NCI-H82 (cell line): ENCODE results near the gene SCN1B.

ENCODE experiments used
- DNase-seq: peaks from one replicate; lab custom pipeline; 2025; lab: John Stamatoyannopoulos, UW

SCN1B gene

DNA sequence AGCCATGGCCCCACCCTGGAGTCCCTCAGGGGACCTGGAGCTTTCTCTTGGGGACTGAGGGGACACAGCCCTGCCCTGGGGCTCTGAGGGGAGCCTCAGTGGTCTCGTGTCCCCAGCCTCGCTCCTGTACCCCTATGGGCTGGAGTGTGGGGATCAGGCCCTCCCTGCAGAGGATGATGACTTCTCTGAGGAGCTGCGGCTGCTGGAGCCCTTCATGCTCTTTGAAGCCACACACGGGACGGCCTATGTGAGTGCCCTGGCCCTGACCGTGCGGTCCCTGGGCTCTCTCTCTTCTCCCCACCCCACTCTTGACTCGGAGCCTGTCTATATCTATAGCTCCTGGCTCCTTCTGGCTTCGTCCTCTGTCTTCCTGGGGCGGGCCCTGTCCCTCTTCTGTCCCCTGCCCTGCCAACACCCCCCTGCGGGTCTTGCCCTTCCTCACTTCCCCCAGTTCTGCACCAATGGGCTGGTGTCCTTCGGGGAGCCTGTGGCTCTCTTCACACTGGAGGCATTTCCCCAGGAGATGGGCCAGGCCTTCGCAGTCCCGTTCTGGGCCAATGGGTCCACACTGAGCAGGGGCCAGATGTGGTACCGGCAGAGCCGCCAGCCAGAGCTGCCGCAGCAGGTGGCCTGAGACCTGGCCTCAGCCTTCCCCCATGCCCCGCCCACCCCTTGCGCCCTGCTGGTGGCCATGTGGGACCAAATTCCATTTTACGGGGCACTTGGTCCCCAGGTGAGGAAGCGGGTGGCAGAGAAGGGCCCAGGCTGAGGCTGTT lies 44.3 kb downstream of the SCN1B start:
- DNase-seq = no peak

DNA sequence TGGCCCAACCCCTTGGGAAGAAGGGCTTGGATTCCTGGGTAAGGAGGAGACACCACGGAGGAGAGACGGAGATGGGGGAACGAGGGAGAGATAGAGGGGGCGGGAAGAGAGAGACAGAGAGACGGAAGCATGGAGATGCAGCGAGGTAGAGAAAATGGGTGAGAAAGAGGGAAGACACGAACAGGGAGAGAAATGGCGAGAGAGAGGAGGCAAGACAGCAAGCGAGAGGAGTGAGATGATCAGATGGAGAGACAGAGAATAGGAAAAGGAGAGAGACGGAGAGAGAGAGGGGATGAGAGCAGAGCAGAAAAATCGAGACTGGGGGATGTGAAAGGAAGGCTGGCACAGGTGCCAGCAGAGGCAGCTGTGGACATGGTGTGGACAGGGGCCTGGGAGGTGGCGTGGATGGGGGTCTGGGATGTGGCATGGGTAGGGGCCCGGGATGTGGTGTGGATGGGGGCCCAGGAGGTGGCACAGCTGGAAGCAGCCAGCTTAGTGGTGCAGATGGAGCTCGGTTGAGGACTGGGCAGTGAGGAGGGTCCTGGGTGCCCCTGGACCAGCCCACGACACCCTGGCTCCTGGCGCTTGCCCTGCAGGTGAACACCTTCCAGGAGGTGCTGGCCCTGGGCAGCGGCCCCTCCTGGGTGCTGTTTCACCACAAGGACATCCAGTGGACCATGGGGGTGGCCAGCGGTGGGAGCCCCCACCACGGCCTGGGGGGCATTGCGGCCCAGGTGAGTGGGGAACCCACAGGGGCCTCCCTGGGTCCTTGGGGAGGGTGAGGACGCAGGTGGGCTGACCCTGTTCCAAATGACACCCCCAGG lies 45.1 kb downstream of the SCN1B start:
- no peak for DNase-seq

DNA sequence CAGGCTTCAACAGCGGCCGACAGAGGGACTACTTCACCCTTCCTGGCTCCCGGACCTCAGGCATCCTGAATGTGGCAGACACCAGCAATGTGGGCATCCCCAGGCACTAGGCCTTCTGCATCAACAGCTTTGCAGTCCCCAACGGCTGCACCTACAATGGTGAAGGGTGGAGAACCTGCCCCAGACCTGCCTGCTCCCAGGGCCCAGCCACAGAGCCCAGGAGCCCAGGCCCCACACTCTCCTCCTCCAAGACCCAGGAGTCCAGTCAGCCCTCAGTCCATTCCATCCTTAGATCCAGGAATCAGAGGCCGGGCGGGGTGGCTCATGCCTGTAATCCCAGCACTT lies 45.7 kb downstream of the SCN1B start:
- no peak for DNase-seq

DNA sequence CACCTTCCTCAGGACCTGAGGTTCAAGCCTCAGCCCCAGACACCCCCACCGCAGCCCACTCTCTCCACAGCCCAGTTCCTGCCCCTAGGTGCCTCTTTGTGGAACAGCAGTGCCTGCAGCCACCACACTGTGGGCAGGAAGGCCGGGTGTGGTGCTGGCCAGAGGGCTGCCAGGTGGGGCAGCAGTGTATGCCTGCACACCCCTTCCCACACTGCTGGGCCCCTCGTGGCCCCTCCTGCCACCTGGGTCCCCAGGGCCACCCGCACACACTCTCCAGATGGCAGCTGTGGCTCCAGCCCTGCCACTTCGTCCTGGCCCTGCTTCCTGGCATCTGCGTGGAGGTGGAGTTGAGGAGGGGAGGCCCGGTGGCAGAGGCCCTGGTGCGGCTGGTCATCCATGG lies 46.4 kb downstream of the SCN1B start:
- no peak for DNase-seq

DNA sequence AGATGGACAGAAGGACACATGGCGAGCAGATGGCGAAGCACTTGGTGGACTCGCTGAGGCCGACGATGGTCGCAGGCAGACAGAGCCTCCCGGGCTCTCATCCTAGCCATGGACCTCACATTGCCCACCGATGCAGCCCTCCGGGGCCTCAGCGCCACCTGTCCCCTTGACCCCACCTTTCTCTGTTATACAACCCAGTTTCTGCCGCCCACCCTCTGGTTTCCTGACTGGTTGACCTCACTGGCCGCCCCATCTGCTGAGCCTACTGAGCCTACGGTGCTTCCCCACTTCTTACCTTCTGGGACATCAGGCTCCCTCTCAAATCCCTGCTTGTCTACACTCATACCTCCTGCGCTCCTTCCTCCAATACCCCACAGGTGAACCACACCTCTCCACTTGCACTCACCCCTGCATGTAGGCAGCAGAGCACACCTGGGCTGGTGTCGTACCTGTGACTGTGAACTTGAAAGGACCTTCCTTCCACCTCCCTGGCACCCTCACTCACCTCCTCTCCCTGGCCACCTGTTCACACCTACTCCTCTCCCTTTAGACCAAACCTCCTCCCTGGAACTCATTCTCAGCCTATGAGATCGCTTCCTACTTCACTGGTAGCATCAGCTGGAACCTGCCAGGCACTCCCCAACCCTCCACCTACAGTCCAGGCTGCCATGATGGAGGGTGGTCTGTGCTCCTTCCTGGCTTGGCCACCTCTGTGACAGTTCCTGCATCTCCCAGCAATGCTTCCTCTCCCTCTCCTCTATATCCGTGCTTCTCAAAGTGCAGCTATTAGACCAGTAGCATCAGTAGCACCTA lies 47.3 kb downstream of the SCN1B start:
- no peak for DNase-seq

DNA sequence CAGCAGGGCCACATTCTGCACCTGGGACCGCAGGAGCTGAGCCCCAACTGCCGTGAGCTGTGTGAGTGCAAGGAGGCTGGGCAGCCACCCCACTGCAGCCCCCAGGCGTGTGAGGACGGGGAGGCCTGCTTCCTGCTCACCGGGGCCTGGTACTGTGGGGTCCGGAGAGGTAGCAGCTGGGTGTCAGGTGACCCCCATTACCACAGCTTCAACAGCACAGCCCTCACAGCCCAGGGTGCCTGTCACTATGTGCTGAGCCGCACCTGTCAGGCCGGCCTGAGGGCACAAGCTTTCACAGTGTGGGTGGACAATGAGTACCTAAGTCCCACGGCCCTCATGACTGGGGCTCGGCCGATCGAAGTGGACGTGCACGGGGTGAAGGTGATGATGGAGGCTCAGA lies 49.6 kb downstream of the SCN1B start:
- DNase-seq = no peak

DNA sequence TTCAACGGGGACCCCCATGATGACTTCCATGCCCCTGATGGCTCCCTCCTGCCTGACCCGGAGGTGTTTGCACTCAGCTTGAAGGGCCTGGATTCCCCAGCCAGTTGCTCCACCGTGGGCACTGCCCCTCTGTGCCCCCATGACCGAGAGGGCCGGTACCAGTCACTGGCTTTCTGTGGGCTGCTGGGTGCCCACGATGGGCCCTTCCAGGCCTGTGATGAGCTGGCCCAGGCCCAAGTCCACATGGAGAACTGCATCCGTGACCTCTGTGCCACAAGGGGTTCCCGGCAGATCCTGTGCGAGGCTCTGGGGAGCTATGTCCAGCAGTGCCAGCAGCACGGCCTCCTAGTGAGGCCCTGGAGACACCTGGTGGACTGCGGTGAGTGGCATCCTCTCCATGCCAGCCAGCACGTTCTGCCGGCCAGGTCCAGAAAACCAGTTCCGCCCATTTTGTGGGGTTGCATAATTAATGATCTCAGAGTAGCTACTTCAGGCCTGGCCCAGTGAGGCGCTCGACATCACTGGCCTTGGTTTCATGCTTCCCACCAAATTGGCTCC lies 50.4 kb downstream of the SCN1B start:
- DNase-seq = no peak

DNA sequence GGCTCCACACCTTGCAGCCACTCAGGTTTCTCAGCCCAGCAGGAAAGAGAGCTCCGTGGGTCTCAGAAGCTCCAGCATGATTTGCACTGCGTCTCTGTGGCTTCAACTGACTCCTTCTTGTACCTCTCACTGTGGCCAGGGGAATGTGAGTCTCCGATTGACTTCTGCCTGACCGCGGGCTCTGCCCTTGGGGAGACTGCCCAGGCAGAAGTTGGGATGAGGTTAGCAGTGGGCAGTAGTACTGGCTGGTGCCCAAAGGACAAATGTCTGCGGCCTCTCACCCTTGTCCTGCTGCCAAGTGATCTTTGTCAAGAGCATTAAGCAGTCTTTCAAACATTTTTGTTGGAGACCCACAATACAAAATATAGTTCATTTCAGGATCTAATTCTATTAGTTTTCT lies 50.9 kb downstream of the SCN1B start:
- no peak for DNase-seq

DNA sequence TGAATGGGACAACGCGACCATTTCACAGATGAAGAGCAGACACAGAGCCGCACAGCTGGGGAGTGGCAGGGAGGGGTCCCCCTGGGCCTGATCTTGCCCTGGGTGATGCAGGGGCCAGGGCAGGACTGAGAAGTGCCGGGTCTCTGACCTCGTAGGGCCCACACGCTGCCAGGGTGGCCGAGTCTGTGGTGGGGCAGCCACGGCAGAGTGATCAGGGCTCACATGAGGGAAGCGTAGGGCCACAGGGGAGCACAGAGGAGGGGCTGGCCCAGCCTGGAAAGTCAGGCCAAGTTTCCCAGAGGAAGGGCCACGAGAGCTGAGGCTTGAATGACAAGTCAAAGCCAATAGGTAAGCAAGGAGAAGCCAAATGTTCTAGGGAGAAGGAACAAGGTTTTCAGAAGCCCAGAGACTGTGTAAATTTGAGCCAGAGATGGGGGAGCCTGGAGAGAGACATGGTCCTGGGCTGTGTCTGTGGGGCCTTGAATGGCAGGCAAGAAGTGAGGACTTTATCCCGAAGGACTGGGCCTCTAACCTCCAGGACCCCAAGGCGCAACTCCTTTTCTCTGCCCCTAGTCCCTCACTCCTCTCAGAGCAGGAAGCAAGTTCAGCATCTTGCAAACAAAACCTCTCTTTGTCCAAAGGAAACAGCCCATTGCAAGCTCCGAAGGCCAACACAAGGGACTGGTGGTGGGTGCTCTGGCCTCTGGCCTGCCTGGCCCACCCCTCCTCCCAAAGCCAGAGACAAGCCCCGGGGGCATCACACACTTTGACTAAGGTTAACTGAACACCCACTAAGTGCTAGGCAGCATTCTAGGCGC lies 53.6 kb downstream of the SCN1B start:
- DNase-seq = no peak

DNA sequence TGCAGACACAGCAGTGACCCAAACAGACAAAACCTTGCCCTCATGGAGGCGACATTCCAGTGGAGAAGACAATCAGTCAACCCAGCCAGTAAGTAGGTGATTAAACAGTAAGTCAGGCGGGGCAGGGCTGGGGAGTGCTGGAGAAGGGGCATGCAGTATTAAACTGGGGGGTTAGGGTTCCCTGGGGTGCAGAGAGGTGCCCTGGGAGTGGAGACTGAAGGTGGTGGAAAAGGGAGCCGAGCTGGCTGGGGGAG lies 54.2 kb downstream of the SCN1B start:
- no peak for DNase-seq

DNA sequence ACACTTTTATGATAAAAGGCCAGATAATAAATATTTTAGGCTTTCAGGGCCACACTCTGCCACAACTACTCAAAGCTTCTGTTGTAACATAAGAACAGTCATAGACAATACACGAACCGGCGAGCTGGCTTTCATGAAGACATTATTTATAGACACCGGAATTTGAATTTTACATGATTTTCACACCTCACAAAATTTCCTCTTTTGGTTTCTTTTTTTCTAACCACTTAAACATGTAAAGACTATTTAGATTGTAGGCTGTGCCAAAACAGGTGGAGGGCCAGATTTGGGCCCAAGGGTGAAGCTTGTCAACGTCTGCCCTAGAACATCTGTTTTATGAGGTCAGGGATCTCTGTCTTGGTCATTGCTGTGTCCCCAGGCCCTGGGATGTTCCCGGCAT lies 55.7 kb downstream of the SCN1B start:
- no peak for DNase-seq

DNA sequence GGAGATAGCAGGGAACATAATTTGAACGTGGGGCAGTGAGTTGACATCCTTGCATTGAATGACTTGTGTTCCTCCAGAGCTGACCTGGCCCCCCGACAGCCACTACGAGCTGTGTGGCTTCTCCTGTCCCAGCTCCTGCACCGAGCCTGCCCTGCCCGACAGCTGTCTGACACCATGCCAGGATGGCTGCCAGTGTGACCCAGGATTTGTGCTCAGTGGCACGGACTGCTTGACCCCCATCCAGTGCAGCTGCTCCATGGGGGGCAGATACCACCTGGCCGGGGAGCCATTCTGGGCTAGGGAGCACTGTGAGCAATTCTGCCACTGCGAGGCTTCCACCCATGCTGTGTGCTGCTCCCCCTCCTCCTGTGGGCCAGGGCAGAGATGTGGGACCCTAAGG lies 56.2 kb downstream of the SCN1B start:
- DNase-seq = no peak

DNA sequence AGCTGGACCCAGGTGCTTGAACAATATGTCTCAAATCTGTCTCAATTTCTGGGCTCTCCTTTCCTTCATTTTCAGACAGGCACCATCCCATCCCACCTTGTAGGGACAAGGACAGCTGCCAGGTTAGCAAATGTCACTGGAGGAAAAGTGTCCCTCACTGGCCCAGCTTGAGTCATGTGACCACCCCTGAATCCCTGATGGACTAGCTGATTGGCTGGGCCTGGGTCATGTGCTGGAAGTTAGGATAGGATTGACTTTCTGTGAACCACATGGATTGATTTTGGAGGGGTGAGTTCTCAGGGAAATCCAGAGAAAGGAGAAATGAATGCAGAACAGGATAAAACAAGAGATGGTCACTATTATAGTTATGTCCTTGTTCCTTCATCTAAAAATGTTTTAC lies 57.1 kb downstream of the SCN1B start:
- DNase-seq = peak; percentile 18

DNA sequence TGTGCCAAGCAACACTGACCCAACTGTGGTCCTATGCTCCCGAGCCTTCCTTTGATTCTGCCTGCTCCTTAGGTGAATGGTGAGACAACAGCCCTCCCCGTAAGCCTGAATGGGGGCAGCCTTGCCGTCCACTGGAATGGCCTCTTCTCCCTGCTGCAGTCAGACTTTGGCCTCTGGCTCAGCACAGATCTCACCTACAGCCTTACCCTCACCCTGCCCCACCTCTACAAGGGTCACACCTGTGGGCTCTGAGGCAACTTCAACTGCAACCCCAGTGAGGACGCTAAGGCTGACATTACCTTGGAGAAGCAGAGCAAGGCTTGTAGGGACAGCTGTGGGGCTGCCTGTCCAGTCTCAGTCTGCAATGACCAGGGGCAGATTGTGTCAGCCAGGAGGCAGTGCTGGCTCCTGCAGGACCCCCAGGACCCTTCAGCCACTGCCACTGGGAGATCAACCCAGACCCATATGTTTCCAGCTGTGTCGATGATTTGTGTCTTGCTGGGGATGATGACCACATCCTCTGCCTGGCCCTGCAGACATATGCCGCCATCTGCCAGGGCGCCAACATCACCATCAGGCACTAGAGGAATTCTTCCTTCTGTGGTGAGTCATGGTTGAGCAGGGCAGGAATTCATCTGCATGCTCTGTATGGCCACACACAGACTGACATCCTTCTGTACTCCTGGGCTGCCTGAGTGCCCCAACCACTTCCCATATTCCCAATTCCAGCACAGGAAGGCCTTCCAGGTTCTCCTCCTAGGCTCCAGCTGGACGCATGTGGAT lies 58.1 kb downstream of the SCN1B start:
- DNase-seq = no peak

DNA sequence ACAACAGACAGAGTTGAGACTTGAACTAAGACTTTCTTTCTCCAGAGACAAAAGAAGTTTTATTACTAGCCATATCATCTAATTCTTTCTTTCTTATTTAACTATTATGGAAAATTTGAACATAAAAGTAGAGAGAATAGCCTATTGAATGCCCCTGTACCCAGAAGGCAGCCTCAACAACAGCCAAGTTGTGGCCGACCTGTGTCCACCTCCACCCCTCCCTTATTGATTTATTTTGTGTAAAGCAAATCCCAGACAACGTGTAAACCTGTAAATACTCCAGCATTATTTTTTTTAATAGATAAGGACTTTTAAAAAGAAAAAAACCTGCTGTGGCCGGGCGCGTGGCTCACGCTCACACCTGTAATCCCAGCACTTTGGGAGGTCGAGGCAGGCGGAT lies 59.3 kb downstream of the SCN1B start:
- no peak for DNase-seq
